HG02798 (cell line): ENCODE data around the gene AMY1B.
"Not testable (repeated sequence)": the region's sequence is repeated elsewhere in the genome, so short reads cannot be mapped to it uniquely, and the experiment has no call there.

Experiments
- ATAC-seq: cut with Tn5 transposase; IDR thresholded peaks from one replicate; pipeline ENCODE4 v1.9.1; 2021; ENCODE audit warnings: mild to moderate bottlenecking; ENCODE audit not compliant: unreplicated experiment, poor library complexity

The AMY1B gene

GRCh38 chr1:103696110-103696509 is at the start of gene AMY1B:
Gene AMY1B (minus strand): TSS chr1:103696210. CDS start chr1:103695639, 571 bp downstream.
- not testable (repeated sequence) for ATAC-seq

GRCh38 chr1:103745040-103745439 is 49.0 kb upstream of the AMY1B start:
- not testable (repeated sequence) for ATAC-seq

- not testable (repeated sequence) for ATAC-seq
Measured at GRCh38 chr1:103744449-103744848, 48.4 kb upstream of the AMY1B start.

GRCh38 chr1:103738031-103738430 is 42.0 kb upstream of the AMY1B start:
- not testable (repeated sequence) for ATAC-seq

- ATAC-seq: not testable (repeated sequence)
Measured at GRCh38 chr1:103735334-103735733, 39.3 kb upstream of the AMY1B start.

DNA sequence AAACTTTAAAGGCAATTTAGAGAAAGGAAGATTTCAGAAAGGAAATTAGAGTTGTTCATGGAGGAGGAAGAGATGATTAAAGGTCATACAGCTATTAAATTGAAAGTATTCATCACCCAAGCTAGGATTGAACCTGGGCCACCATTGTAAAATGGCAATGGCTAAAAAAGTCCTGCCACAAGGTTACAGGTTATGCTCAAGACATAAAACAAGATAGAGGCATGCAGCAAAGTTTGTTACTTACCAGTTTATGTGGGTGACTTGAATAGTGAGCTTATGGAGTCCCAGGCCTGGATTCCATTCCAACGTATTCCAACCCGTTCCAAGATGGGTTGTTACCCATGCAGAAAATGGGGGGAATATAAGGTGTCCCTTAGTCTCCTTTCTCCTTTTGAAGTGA is 25.5 kb upstream of the AMY1B start:
- not testable (repeated sequence) for ATAC-seq

DNA sequence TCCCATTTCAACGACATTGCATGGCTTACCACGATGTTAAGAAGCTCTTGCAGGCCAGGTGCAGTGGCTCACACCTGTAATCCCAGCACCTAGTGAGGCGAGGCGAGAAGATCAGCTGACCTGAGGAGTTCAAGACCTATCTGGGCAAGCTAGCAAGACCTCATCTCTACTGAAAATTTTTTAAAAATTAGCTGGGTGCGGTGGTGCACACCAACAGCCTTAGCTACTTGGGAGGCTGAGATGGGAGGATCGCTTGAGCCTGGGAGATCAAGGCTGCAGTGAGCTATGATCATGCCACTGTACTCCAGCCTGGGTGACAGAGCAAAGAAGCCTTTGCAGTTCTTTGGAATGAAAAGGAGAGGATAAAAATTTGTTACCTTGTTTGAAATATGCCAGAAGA is 21.4 kb upstream of the AMY1B start:
- not testable (repeated sequence) for ATAC-seq

- not testable (repeated sequence) for ATAC-seq
Measured at GRCh38 chr1:103710381-103710780, 14.4 kb upstream of the AMY1B start.

- not testable (repeated sequence) for ATAC-seq
Measured at GRCh38 chr1:103707670-103708069, 11.7 kb upstream of the AMY1B start.

- not testable (repeated sequence) for ATAC-seq
Measured at GRCh38 chr1:103701256-103701655, 5.2 kb upstream of the AMY1B start.

- ATAC-seq: not testable (repeated sequence)
Measured at GRCh38 chr1:103700669-103701068, 4.7 kb upstream of the AMY1B start.

DNA sequence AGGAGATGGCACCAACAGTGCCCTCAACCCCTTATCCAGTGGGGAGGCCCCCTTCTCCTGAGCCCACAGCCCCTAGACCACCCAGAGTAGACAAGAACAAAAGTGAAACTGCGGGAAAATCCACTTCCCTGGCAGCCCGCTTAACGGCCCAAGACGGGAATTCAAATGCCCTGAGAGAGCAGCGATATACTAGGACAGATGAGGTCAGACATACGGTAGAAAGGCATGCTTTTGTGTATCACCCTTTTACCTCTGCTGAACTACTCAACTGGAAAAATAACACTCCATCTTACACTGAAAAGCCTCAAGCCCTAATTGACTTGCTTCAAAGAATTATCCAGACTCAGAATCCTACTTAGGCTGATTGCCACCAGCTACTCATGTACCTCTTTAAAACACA is 1.4 kb upstream of the AMY1B start:
- not testable (repeated sequence) for ATAC-seq

GRCh38 chr1:103676335-103676734 is 19.7 kb downstream of the AMY1B start:
- ATAC-seq: not testable (repeated sequence)

GRCh38 chr1:103655460-103655859 is 40.5 kb downstream of the AMY1B start, which contains the start of gene AMY1A:
Gene AMY1A (plus strand): TSS chr1:103655760. CDS start chr1:103656331, 571 bp downstream.
- ATAC-seq: not testable (repeated sequence)

DNA sequence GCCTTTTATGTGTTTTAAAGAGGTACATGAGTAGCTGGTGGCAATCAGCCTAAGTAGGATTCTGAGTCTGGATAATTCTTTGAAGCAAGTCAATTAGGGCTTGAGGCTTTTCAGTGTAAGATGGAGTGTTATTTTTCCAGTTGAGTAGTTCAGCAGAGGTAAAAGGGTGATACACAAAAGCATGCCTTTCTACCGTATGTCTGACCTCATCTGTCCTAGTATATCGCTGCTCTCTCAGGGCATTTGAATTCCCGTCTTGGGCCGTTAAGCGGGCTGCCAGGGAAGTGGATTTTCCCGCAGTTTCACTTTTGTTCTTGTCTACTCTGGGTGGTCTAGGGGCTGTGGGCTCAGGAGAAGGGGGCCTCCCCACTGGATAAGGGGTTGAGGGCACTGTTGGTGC is 41.9 kb downstream of the AMY1B start:
- not testable (repeated sequence) for ATAC-seq

DNA sequence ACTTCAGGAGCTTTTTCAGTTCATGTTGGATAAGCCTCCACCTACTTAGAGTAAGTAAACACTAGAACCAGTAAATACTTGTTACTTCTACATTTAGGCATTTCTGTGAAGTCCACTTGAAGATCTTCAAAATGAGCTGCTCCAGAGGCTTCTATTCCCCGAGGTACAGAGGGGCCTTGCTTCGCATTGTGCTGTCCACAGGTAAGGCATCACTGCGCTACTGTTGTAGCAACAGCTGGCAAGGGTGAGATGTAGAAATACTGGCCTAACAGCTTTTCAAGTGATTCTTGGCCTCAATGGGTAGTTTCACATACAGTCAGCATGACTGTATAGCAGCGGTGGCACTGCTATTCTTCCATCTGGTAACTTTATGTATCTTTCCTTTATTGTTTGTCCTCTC is 45.1 kb downstream of the AMY1B start:
- not testable (repeated sequence) for ATAC-seq

- ATAC-seq: not testable (repeated sequence)
Measured at GRCh38 chr1:103650305-103650704, 45.7 kb downstream of the AMY1B start.

- not testable (repeated sequence) for ATAC-seq
Measured at GRCh38 chr1:103643908-103644307, 52.1 kb downstream of the AMY1B start.

- ATAC-seq: not testable (repeated sequence)
Measured at GRCh38 chr1:103641194-103641593, 54.8 kb downstream of the AMY1B start.
